ENCODE results near the gene BRMS1L. TPM values are rescaled to one million over a fixed set of nuclear protein-coding genes. Genes with fewer than 3 reads are reported as not detected.
"Not testable (repeated sequence)": the region's sequence is repeated elsewhere in the genome, so short reads cannot be mapped to it uniquely, and the experiment has no call there.

BRMS1L gene
- polyA plus RNA-seq, 1 donor from 2014 or later = 30.8 TPM

DNA sequence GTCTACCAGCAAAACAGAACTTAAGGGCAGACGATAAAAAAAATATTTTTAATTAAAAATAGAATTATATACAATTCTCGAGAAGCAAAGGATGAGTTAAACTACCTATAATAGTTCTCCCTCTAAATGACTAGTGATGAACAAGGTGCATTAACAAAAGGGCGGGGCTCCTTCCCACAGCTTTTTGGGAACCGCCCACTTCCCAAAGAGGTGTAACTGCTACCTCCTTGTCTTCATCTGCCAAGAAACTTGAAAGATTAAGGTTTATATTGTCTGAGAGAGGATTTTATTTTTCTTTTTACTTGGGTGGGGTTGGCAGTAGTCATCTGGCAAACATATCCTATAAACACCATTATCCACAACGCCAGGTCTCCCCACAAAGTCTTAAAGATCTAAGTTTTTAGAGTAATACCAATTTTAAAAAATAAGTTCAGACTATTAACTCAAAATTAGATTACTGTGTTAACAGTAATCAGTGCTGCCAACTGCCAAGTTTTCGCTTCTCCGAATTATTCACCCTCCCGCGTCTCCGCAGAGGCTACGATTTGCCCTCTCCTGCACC lies 18.0 kb upstream of the BRMS1L start:
- no peak for TF ChIP-seq SMC3 (conservative IDR thresholded peaks at IDR 0.05; ENCODE audit: poor library complexity)
- no peak for TF ChIP-seq EP300 (conservative IDR thresholded peaks at IDR 0.05; ENCODE audit: poor library complexity, severe bottlenecking)
- no peak for TF ChIP-seq RAD21 (conservative IDR thresholded peaks at IDR 0.05)
- no peak for TF ChIP-seq CTCF (IDR thresholded peaks at IDR 0.05; ENCODE audit: poor library complexity, severe bottlenecking)
- TF ChIP-seq, protein P1, sequence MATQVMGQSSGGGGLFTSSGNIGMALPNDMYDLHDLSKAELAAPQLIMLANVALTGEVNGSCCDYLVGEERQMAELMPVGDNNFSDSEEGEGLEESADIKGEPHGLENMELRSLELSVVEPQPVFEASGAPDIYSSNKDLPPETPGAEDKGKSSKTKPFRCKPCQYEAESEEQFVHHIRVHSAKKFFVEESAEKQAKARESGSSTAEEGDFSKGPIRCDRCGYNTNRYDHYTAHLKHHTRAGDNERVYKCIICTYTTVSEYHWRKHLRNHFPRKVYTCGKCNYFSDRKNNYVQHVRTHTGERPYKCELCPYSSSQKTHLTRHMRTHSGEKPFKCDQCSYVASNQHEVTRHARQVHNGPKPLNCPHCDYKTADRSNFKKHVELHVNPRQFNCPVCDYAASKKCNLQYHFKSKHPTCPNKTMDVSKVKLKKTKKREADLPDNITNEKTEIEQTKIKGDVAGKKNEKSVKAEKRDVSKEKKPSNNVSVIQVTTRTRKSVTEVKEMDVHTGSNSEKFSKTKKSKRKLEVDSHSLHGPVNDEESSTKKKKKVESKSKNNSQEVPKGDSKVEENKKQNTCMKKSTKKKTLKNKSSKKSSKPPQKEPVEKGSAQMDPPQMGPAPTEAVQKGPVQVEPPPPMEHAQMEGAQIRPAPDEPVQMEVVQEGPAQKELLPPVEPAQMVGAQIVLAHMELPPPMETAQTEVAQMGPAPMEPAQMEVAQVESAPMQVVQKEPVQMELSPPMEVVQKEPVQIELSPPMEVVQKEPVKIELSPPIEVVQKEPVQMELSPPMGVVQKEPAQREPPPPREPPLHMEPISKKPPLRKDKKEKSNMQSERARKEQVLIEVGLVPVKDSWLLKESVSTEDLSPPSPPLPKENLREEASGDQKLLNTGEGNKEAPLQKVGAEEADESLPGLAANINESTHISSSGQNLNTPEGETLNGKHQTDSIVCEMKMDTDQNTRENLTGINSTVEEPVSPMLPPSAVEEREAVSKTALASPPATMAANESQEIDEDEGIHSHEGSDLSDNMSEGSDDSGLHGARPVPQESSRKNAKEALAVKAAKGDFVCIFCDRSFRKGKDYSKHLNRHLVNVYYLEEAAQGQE (IDR thresholded peaks at IDR 0.05; ENCODE audit: borderline replicate concordance) = no peak
- no peak for TF ChIP-seq MXI1 (conservative IDR thresholded peaks at IDR 0.05; ENCODE audit: poor library complexity, severe bottlenecking)
- no peak for TF ChIP-seq TAF1 (IDR thresholded peaks at IDR 0.05; ENCODE audit: low read depth)
- TF ChIP-seq POLR2AphosphoS5 (IDR thresholded peaks at IDR 0.05) = no peak
- no peak for TF ChIP-seq EZH2 (IDR thresholded peaks at IDR 0.05; ENCODE audit: borderline replicate concordance, insufficient read depth, low read length, poor library complexity, severe bottlenecking)
- no peaks in the 10 kb centered on the region for H3K9me2 ChIP-seq (ENCODE audit: insufficient read depth, low read length)
- peak overlapping the region; percentile 77 for H3K4me3 ChIP-seq (ENCODE audit: low read length)
- no peaks in the 10 kb centered on the region for H3K27me3 ChIP-seq (ENCODE audit: insufficient read depth, low read depth, low read length)
- peaks cover 4% of the 10 kb centered on the region for H3F3A ChIP-seq (ENCODE audit: insufficient read depth, low read length, poor library complexity, severe bottlenecking)
- peak overlapping the region; percentile 86 for H3K27ac ChIP-seq (ENCODE audit: low read length)
- H4K20me1 ChIP-seq (ENCODE audit: insufficient read depth) = no peaks in the 10 kb centered on the region
- peak overlapping the region; percentile 39 for H3K4me2 ChIP-seq (ENCODE audit: low read length)
- H3K9ac ChIP-seq (ENCODE audit: low read length) = peak overlapping the region; percentile 83
- peaks cover 38% of the 10 kb centered on the region for H3K79me2 ChIP-seq (replicated peaks; ENCODE audit: insufficient read depth, low read length)
- H3K9me3 ChIP-seq (ENCODE audit: low read length) = no peaks in the 10 kb centered on the region
- no peaks in the 10 kb centered on the region for H3K36me3 ChIP-seq (ENCODE audit: insufficient read depth, low read length)
- peak overlapping the region; percentile 45 for H2AFZ ChIP-seq (ENCODE audit: low read depth, low read length)

- TF ChIP-seq, protein P1 (IDR thresholded peaks at IDR 0.05; ENCODE audit: borderline replicate concordance) = peak; percentile 86
- TF ChIP-seq RAD21 (conservative IDR thresholded peaks at IDR 0.05) = peak; percentile 47
- peak; percentile 84 for TF ChIP-seq CTCF (IDR thresholded peaks at IDR 0.05; ENCODE audit: poor library complexity, severe bottlenecking)
- peak; percentile 95 for TF ChIP-seq TAF1 (IDR thresholded peaks at IDR 0.05; ENCODE audit: low read depth)
- peak; percentile 34 for TF ChIP-seq SMC3 (conservative IDR thresholded peaks at IDR 0.05; ENCODE audit: poor library complexity)
- TF ChIP-seq EP300 (conservative IDR thresholded peaks at IDR 0.05; ENCODE audit: poor library complexity, severe bottlenecking) = peak; percentile 56
- TF ChIP-seq MXI1 (conservative IDR thresholded peaks at IDR 0.05; ENCODE audit: poor library complexity, severe bottlenecking) = peak; percentile 74
- peak; percentile 92 for TF ChIP-seq POLR2AphosphoS5 (IDR thresholded peaks at IDR 0.05)
- H3K79me2 ChIP-seq (replicated peaks; ENCODE audit: insufficient read depth, low read length) = peaks cover 38% of the 10 kb centered on the region
- H4K20me1 ChIP-seq (ENCODE audit: insufficient read depth); H3K36me3 ChIP-seq (ENCODE audit: insufficient read depth, low read length); H3K9me3 ChIP-seq (ENCODE audit: low read length); H3K9me2 ChIP-seq (ENCODE audit: insufficient read depth, low read length); H3K27me3 ChIP-seq (ENCODE audit: insufficient read depth, low read depth, low read length); H3F3A ChIP-seq (ENCODE audit: insufficient read depth, low read length, poor library complexity, severe bottlenecking): not testable (repeated sequence)
- peak within 1 kb of the TSS; percentile 77 for H3K4me3 ChIP-seq (ENCODE audit: low read length)
- H3K27ac ChIP-seq (ENCODE audit: low read length) = peak within 1 kb of the TSS; percentile 86
- peak within 1 kb of the TSS; percentile 39 for H3K4me2 ChIP-seq (ENCODE audit: low read length)
- peak within 1 kb of the TSS; percentile 45 for H2AFZ ChIP-seq (ENCODE audit: low read depth, low read length)
- peak within 1 kb of the TSS; percentile 83 for H3K9ac ChIP-seq (ENCODE audit: low read length)
These were observed 17.2 kb upstream of the BRMS1L start, which contains the start of gene RALGAPA1 for GRCh38 chr14:35808638-35809563. RALGAPA1 (minus strand) TSS chr14:35809295; CDS start chr14:35808835, 460 bp downstream.

Measured in neural cell (in vitro differentiated cells).